Endothelial cell of umbilical vein (primary cell): ENCODE data around the gene RDH13. TPM values are rescaled to one million over a fixed set of nuclear protein-coding genes. Genes with fewer than 3 reads are reported as not detected.

Source experiments
- BruUV-seq: library from RNA; stranded (reverse); fragments of 400-500 nt; replicated peaks from 2 replicates; lab custom pipeline; 2021; lab: Mats Ljungman, UMichigan
- CTCF ChIA-PET: fragments of 300-600, 350-600 bp; sonication (Branson Sonifier 250); formaldehyde crosslinking; loops from one replicate; lab custom pipeline; 2021; ENCODE audit warnings: antibody characterized with exemption, inconsistent platforms; lab: Charles Lee
- POLR2A ChIA-PET: fragments of 300-600, 350-600 bp; sonication (Branson Sonifier 250); formaldehyde crosslinking; loops from one replicate; lab custom pipeline; 2021; ENCODE audit warnings: antibody characterized with exemption, inconsistent platforms; lab: Charles Lee
- DNase-seq: peaks from one replicate; pipeline ENCODE4 v3.0.0-alpha.2; 2011; ENCODE audit warnings: low read depth, low spot score
- FAIRE-seq: peaks from 2 replicates; lab custom pipeline; 2011; peaks lifted over from hg19 to GRCh38; lab: Jason Lieb, UNC
- H2AFZ ChIP-seq: 2 replicates; pipeline ENCODE4 v1.6.0; 2012; ENCODE audit warnings: low read depth, low read length, control low read depth, inconsistent platforms
- H3K27ac ChIP-seq: 2 replicates; pipeline ENCODE4 v1.5.1; 2011; ENCODE audit warnings: low read depth, mild to moderate bottlenecking, control low read depth, low read length, moderate library complexity; ENCODE audit not compliant: insufficient read depth
- H3K27me3 ChIP-seq, 2 experiments: 2 replicates each; pipeline versions ENCODE4 v1.6.0 to v1.6.1; 2011; ENCODE audit warnings: low read length in 2 of 2, mixed read lengths in 1 of 2; ENCODE audit not compliant: control insufficient read depth in 2 of 2, insufficient read depth in 2 of 2
- H3K36me3 ChIP-seq, 2 experiments: 2 replicates in 1 of 2; 3 replicates in 1 of 2; pipeline ENCODE4 v1.5.1; 2011; ENCODE audit warnings: low read length in 2 of 2, mild to moderate bottlenecking in 1 of 2, moderate library complexity in 1 of 2; ENCODE audit not compliant: control insufficient read depth in 2 of 2, insufficient read depth in 2 of 2; ENCODE audit errors: extremely low read depth in 1 of 2
- H3K4me1 ChIP-seq: 3 replicates; pipeline ENCODE4 v1.5.1; 2011; ENCODE audit warnings: mild to moderate bottlenecking, low read length; ENCODE audit not compliant: control insufficient read depth, insufficient read depth; ENCODE audit errors: extremely low read depth
- H3K4me2 ChIP-seq: 2 replicates; pipeline ENCODE4 v1.6.1; 2011; ENCODE audit warnings: low read length, control low read depth, mixed read lengths; ENCODE audit not compliant: insufficient read depth
- H3K4me3 ChIP-seq, 3 experiments: fragments of 200-600 bp in 1 of 3; sonication (generic), shearing (Covaris generic) in 1 of 3; replicated peaks in 1 of 3; 2 replicates each; pipeline ENCODE4 v1.5.1; 2011 to 2016; ENCODE audit warnings: control low read depth in 3 of 3, low read length in 3 of 3, mild to moderate bottlenecking in 2 of 3, inconsistent platforms in 1 of 3, low read depth in 1 of 3, moderate library complexity in 1 of 3; ENCODE audit not compliant: insufficient read depth in 1 of 3
- H3K79me2 ChIP-seq: 2 replicates; pipeline ENCODE4 v1.6.0; 2012; ENCODE audit warnings: low read length, inconsistent platforms; ENCODE audit not compliant: control insufficient read depth, insufficient read depth
- H3K9ac ChIP-seq: replicated peaks from 2 replicates; pipeline ENCODE3; 2011; ENCODE audit warnings: low read length, control low read depth; ENCODE audit not compliant: insufficient read depth; ENCODE audit errors: extremely low read depth
- H3K9me1 ChIP-seq: replicated peaks from 3 replicates; pipeline ENCODE4 v1.6.0; 2011; ENCODE audit warnings: mild to moderate bottlenecking, low read length; ENCODE audit not compliant: control insufficient read depth, insufficient read depth; ENCODE audit errors: extremely low read depth
- H3K9me3 ChIP-seq: replicated peaks from 2 replicates; pipeline ENCODE4 v1.5.1; 2012; ENCODE audit warnings: low read length, inconsistent platforms; ENCODE audit not compliant: control insufficient read depth, insufficient read depth
- H4K20me1 ChIP-seq: replicated peaks from 2 replicates; pipeline ENCODE3; 2011; ENCODE audit warnings: mild to moderate bottlenecking, low read length; ENCODE audit not compliant: control insufficient read depth, insufficient read depth; ENCODE audit errors: extremely low read depth
- EZH2 ChIP-seq: IDR thresholded peaks from 2 replicates; pipeline ENCODE4 v1.6.1; 2012; ENCODE audit warnings: borderline replicate concordance, low read depth, mild to moderate bottlenecking, moderate library complexity, low read length, inconsistent platforms; ENCODE audit not compliant: severe bottlenecking
- FOS ChIP-seq: IDR thresholded peaks from 2 replicates; pipeline ENCODE4 v1.6.1; 2011; ENCODE audit warnings: mild to moderate bottlenecking, low read length, moderate library complexity, borderline replicate concordance; ENCODE audit not compliant: insufficient read depth
- MYC ChIP-seq: IDR thresholded peaks from one replicate; pipeline ENCODE4 v1.6.1; 2011; ENCODE audit warnings: mild to moderate bottlenecking, low read depth, low read length
- POLR2A ChIP-seq: IDR thresholded peaks from 2 replicates; pipeline ENCODE4 v1.6.1; 2012; ENCODE audit warnings: low read depth, mild to moderate bottlenecking, control low read depth, low read length
- POLR2AphosphoS5 ChIP-seq: IDR thresholded peaks from 2 replicates; pipeline ENCODE4 v1.6.1; 2012; ENCODE audit warnings: low read depth, mild to moderate bottlenecking, control low read depth, low read length, moderate library complexity; ENCODE audit not compliant: insufficient read depth
- dilution Hi-C: fragments of 300-500 bp; cut with MboI; formaldehyde crosslinking; loops from one replicate; pipeline ENCODE4 v1.15.0; 2019; ENCODE audit warnings: low sequenced_read_pairs; ENCODE audit not compliant: extremely low pct_ligation_motif_present
- intact Hi-C: fragments of 100-400 bp; cut with micrococcal nuclease; formaldehyde crosslinking; loops from one replicate; pipeline ENCODE4 v1.10.0; 2022
- polyA plus RNA-seq, 4 experiments: library from polyadenylated mRNA; depleted of rRNA in 3 of 4; stranded (reverse) in 3 of 4; unstranded in 1 of 4; fragments of >200 nt; gene quantifications; 2 replicates each; pipeline versions ENCODE4 v1.2.1 to v1.2.3, GENCODE V29; 2011 to 2012; ENCODE audit warnings: missing spikeins in 1 of 4
- total RNA-seq: library from RNA; stranded (reverse); gene quantifications from 2 replicates; pipeline ENCODE4 v1.2.3, GENCODE V29; 2021
- TF ChIP-seq, protein P1 (sequence below), 2 donors: IDR thresholded peaks; 1 replicate in 1 of 2; 2 replicates in 1 of 2; pipeline ENCODE4 v1.5.1; 2011; ENCODE audit warnings: low read length in 2 of 2, mild to moderate bottlenecking in 2 of 2, moderate library complexity in 2 of 2, control low read depth in 1 of 2, inconsistent platforms in 1 of 2, low read depth in 1 of 2; ENCODE audit not compliant: insufficient read depth in 1 of 2; ENCODE audit errors: extremely low read depth in 1 of 2

The RDH13 gene
- total and polyA plus RNA-seq, 2 donors (not counting 3 experiments of a cell fraction or from before 2014, with no cell fraction given) = 8.7 to 19.6 TPM

DNA sequence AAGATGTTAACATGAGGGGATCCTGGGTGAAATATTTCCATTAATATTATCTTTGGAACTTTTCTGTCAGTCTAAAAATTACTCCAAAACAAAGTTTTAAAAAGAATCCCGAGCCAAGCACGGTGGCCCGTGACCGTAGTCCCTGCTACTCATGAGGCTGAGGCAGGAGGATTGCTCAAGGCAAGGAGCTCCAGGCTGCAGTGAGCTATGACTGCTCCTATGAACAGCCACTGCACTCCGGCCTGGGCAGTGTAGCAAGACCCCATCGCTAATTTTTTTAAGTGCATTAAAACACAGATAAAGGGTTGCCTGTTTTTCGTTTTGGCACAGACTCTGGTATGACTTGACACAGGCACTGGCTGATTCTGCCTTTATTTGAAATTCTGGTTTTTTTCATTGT, 31.8 kb downstream of the RDH13 start:
- ChIA-PET POLR2A (no interaction called here), CTCF (no interaction called here)
- H3K79me2 ChIP-seq = no peaks in the 10 kb centered on the region
- TF ChIP-seq POLR2AphosphoS5 = no peak
- TF ChIP-seq, protein P1, sequence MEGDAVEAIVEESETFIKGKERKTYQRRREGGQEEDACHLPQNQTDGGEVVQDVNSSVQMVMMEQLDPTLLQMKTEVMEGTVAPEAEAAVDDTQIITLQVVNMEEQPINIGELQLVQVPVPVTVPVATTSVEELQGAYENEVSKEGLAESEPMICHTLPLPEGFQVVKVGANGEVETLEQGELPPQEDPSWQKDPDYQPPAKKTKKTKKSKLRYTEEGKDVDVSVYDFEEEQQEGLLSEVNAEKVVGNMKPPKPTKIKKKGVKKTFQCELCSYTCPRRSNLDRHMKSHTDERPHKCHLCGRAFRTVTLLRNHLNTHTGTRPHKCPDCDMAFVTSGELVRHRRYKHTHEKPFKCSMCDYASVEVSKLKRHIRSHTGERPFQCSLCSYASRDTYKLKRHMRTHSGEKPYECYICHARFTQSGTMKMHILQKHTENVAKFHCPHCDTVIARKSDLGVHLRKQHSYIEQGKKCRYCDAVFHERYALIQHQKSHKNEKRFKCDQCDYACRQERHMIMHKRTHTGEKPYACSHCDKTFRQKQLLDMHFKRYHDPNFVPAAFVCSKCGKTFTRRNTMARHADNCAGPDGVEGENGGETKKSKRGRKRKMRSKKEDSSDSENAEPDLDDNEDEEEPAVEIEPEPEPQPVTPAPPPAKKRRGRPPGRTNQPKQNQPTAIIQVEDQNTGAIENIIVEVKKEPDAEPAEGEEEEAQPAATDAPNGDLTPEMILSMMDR (IDR thresholded peaks at IDR 0.05; ENCODE audit: extremely low read depth in 1 of 2, insufficient read depth in 1 of 2, low read depth in 1 of 2, low read length in 2 of 2) = no peak
- no peak for TF ChIP-seq POLR2A
- no peak for TF ChIP-seq MYC
- TF ChIP-seq FOS = no peak
- H3K4me2 ChIP-seq = no peak overlapping the region
- FAIRE-seq = no peak
- H4K20me1 ChIP-seq = no peaks in the 10 kb centered on the region
- no peaks in the 10 kb centered on the region for H3K9me3 ChIP-seq
- no peaks in the 10 kb centered on the region for H3K36me3 ChIP-seq
- no peak overlapping the region for H3K27ac ChIP-seq
- H3K27me3 ChIP-seq = no peaks in the 10 kb centered on the region
- dilution Hi-C loops (no loop called here), intact Hi-C loops (no loop called here)
- no peak overlapping the region for H3K4me3 ChIP-seq
- DNase-seq = no peak
- no peaks in the 10 kb centered on the region for H3K9me1 ChIP-seq
- no peak overlapping the region for H3K9ac ChIP-seq
- H2AFZ ChIP-seq = no peak overlapping the region
- no peaks in the 10 kb centered on the region for H3K4me1 ChIP-seq
- BruUV-seq = no TSS peak

DNA sequence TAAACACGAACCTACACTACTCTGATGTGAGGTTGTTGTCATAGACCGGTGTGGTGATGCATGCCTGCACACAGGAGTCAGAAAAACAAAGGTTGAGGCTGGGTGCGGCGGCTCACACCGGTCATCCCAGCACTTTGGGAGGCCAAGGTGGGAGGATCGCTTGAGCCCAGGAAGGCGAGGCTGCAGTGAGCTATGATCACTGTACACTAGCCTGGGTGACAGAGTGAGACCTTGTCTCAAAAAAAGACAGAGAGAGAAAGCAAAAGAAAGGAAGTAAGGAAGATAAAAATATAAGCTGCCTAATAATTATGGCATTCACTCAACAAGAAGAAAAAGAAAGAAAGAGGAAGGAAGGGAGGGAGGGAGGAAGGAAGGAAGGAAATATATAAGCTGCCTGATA, 34.2 kb downstream of the RDH13 start:
- Histone ChIP-seq H3K79me2 (no peaks in the 10 kb centered on the region), H3K4me1 (no peaks in the 10 kb centered on the region), H4K20me1 (no peaks in the 10 kb centered on the region), H3K9ac (no peak overlapping the region), H3K4me2 (no peak overlapping the region), H3K27ac (no peak overlapping the region), H3K36me3 (no peaks in the 10 kb centered on the region), H3K27me3 (no peaks in the 10 kb centered on the region), H3K4me3 (no peak overlapping the region), H3K9me3 (no peaks in the 10 kb centered on the region), H2AFZ (no peak overlapping the region), H3K9me1 (no peaks in the 10 kb centered on the region)
- intact Hi-C loops = no loop called here
- no peak for TF ChIP-seq FOS
- no peak for TF ChIP-seq EZH2
- BruUV-seq = no TSS peak
- CTCF ChIA-PET = interaction anchor here (0.7 kb wide), 1 partner anchor 14 kb away, joined by 3 read pairs; no protein-coding TSS in a partner anchor
- DNase-seq = no peak
- no peak for FAIRE-seq
- POLR2A ChIA-PET = no interaction called here
- dilution Hi-C loops = no loop called here
